Measurements from ENCODE around the gene EGFR. TPM values are rescaled to one million over a fixed set of nuclear protein-coding genes. Genes with fewer than 3 reads are reported as not detected.
A peak's percentile ranks its signal among the peaks of the same experiment; 100 is the strongest.
"Not testable (repeated sequence)": the region's sequence is repeated elsewhere in the genome, so short reads cannot be mapped to it uniquely, and the experiment has no call there.

Gene EGFR
- total RNA-seq, 1 experiment from 2014 or later = 58.2 TPM

DNA sequence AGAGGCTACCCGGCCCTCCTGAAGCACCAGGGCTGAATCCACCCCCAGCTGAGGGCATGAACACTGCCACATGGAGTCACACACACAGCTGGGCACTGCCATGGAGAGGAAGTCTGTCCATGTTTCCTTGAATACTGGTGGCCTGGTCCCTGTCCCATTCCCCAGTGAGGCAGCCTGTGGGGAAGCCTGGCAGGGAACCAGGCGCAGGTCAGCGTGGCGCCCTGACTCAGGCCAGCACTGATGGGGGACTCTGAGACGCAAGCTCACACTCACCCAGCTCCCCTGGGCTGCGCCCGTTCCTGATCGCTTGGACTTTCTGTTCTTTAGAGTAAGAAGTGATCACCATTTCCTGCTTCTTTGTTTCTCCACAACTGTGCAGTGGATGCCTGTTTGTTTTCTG, 128.3 kb downstream of the EGFR start:
- no peak for DNase-seq (ENCODE audit: low read depth)

DNA sequence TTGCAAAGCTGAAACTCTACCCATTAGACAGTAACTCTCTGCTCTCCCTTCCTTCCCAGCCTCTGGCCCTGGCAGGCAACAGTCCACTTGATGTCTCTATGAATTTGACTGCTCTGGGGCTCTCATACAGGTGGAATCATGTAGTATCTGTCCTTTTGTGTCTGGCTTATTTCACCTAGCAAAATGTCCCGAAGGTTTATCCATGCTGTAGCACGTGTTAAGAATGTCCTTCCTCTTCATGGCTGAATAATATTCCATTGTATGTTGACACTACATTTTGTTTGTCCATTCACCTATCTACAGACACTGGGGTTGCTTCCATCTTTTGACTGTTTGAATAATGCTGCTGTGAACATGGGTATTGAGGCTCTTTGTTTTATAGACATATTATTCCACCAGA, 128.9 kb downstream of the EGFR start:
- DNase-seq (ENCODE audit: low read depth) = no peak

DNA sequence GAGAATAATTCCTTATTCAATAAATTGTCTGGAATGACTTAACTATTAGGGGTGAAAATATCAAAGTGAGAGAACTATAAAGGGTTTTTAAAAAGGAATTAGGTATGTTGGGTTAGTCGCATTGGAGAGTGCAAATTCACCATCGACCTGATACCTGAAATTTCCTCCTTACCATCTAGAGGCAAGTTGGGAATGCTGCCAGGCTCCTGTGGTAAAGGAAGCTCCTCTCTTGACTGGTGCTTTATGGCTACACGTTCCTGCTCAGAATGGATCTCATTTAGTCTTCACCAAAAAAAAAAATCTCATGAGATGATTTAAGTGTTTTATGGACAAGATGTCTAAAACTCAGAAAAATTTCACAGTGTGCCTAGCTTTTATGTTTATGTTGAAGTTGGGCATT, 129.8 kb downstream of the EGFR start:
- no peak for DNase-seq (ENCODE audit: low read depth)

DNA sequence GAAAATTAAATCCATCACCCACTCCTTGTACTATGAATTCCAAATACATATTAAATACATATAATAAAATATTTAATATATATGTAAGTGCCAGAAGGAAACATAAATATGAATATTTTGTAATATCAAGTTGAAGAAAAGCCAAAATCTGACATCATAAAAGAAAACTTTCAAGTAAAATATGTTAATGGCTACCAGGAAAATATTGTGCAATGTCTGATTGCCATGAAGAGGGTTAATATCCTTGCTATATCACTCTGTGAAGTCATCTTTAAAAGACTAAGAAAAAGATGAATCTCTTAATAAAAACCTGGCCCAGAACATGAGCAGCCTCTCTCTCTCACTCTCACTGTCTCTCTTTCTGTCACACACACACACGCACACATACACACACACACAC, 130.2 kb downstream of the EGFR start:
- no peak for DNase-seq (ENCODE audit: low read depth)

DNA sequence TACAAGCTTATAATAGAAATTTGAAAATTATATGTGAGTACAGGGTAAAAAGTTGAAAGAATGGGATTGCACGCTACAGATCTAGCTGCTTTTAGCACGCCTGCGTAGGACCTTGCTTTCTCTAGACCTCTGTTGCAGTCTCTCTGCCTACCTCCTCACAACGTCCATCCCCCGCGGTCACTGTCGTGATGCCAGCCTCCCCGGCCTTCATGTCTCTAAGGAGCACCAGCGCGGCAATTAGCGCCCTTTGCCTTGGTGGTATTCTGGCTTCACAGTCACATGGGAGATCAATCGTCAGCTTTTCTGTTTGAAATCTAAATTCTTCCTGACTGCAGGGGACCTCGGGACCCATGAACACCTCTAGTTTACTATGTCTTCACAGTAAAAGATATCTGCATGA, 131.3 kb downstream of the EGFR start:
- DNase-seq (ENCODE audit: low read depth) = no peak

DNA sequence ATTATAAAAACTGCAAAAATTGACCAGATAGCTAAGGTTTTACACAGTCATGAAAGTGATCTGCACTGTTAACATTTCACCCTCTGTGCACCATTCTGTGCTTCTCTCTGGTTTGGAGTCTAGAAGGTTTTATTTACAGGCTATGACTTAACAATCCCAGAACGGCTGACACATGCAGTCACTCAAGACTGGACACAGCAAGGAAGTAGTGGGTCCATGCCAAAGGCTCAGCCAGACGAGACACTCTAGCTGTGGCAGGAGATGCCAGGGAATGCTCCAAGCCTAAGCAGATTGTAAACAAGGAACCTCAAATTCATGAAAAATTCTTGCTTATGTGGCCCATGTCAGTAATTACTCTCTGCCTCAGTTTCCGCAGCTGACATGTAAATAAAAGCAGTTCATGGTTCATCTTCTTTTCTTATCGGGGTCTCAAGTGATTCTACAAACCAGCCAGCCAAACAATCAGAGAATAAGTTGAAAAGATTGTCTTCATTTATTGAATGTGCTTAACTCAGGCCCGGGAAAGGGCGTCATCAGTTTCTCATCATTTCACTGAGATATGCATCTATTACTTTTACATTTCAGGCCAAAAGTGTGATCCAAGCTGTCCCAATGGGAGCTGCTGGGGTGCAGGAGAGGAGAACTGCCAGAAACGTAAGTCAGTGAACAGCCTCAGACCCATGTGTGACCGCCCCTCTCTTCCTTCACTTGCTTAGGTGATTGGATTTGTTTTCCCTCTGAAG, 132.1 kb downstream of the EGFR start:
- no peak for DNase-seq (ENCODE audit: low read depth)

DNA sequence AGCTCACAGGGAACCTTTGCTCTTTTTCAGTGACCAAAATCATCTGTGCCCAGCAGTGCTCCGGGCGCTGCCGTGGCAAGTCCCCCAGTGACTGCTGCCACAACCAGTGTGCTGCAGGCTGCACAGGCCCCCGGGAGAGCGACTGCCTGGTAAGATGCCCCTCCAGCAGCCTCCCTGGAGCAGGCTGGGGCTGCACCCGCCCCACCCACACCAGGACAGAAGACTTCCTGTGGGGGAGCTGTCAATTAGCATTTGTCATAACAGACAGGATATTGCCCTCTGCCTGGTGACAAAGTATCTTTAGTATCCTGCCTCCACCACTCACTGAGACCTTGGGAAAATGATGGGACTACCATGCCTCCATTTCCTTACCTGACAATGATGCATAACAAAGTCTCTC, 133.7 kb downstream of the EGFR start:
- no peak for DNase-seq (ENCODE audit: low read depth)

DNA sequence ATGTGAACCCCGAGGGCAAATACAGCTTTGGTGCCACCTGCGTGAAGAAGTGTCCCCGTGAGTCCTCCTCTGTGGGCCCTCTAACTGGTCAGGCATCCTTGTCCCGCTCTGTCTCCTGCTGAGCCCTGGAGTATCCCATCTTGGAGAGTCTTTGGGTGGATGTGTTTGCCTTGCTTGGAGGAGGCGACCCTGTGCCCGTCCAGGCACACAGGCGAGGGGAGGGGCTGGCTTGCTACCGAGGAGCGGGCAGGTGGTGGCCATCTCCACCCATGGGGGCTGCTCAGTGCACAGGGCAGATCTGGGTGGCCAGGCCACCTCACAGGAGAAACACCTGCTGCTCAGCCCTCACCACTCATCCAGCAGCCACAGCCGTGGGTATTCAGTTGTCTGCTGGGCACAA, 135.3 kb downstream of the EGFR start:
- DNase-seq (ENCODE audit: low read depth) = no peak

DNA sequence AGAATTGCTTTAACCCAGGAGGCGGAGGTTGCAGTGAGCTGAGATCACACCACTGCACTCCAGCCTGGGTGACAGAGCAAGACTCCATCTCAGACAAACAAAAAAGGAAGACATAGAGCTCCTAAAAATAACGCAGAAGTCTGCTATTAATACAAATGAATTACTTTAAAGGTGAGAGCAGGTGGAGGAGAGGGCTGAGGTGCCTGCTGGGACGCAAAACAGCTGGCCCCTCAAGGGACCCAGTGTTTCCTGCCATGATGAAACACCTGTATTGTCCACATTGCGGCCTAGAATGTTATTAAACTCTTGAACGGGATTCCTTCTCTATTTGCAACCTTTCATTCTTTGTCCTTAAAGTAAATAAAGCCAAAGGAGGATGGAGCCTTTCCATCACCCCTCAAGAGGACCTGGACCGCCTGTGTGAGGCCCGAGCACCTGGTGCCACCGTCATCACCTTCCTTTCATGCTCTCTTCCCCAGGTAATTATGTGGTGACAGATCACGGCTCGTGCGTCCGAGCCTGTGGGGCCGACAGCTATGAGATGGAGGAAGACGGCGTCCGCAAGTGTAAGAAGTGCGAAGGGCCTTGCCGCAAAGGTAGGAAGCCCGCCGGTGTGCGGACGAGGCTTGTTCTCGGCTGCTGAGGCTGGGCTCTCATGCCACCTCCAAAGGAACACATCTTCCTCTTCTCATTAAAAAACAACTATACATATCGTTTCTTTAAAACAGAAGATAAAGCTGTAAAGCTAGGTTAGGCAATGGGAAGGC, 136.7 kb downstream of the EGFR start:
- DNase-seq (ENCODE audit: low read depth) = no peak

DNA sequence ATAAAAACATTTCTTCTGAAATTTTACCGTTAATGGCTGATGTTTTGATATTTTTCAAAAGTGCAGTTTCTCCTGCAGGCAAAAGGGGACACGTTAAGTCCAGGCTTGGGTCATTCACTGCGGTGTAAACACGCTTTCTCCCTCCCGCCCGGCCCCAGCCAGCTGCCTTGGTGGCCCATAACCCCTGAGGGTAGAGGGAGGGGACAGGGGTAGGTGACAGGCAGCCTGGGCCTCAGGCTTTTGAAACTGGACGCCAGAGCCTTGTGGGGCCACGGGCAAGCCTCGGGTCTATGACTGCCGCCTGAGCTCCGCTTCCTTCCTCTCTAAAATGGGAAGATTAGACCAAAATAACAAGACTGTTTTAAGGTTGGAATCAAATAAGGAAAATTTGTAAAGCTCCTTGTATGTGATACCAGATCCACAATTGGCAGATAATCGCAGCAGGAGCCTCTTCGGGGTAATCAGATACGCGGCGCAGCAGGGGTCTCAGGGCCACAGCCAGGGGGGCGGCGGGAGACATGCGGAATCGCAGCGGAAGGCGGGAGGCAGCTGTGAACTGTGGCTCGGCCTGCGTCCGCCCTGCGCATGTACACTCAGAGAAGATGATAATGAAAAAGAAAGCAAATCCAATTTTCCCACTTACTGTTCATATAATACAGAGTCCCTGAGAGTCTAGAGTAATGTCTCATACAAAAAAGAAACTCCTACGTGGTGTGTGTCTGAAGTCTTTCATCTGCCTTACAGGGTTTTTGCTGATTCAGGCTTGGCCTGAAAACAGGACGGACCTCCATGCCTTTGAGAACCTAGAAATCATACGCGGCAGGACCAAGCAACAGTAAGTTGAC, 138.3 kb downstream of the EGFR start:
- no peak for DNase-seq (ENCODE audit: low read depth)

DNA sequence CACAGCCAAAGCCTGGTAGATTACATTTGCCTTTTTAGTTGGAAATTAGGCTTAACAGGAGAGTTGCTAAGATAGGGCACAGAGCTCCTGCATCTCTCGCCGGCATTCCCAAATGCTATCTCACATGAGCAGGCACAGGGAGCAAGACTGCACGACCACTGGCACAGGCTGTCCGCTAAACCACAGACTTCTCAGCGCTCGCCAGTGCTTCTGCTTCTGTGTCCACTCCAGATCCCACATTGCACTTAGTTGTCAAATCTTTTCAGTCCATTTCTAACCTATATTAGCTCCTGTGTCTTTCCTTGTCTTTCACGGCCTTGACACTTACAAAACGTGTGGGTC, 138.9 kb downstream of the EGFR start:
- DNase-seq (ENCODE audit: low read depth) = no peak

DNA sequence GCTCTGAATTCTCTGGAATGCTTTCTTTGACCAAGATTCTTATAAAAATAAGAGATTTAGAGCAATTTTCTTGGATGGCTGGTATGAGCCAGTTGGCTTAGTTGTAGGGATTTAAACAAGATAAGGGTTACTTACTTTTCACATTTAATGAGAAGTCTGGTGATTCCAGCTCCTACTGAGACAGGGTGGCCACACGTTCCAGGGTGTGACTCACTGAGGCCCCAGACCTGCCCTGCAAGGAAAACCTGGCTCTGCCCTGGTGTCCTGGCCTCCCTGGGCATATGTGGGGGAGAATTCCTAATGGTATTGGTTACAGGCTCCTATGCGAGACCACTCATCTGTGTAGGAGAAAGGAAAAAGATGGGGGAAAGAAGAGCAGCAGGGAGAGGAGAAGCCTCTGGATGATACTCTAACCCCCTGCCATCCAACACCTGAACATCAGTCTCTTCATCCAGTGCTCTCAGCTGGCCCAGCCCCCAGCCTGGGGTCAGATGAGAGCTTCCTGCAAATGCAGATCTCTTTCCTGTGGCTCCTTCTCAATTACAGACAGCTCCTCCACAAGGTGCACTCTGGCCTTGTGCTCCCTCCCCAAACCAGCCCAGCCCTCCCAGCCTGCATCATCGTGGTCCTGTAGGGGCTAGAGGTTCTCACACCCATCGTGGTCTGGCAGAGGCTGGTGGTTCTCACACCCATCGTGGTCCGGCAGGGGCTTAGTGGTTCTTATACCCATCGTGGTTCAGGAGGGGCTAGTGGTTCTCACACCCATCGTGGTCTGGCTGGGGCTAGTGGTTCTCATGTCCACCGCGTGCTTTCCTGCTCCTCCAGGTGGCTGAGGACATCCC, 139.9 kb downstream of the EGFR start:
- DNase-seq (ENCODE audit: low read depth) = peak; percentile 70

DNA sequence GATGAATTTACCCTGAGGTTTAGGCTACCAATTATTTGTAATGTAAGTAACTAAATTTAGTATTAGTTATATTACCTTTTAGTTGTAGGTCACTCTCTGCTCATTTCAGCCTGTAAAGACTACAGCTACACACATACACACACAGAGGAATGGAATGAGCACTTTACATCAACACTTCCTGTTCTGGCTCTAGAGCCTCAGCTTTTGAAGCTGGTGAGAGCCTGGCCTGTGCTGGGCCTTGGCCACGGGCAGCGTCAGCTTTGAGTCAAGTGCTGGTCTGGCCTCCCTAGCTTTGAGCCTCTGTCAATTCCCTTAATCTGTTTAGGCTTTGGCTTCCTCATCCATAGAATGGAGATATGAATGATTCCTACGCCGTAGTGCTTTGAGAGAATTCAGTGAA, 141.7 kb downstream of the EGFR start:
- DNase-seq (ENCODE audit: low read depth) = no peak

DNA sequence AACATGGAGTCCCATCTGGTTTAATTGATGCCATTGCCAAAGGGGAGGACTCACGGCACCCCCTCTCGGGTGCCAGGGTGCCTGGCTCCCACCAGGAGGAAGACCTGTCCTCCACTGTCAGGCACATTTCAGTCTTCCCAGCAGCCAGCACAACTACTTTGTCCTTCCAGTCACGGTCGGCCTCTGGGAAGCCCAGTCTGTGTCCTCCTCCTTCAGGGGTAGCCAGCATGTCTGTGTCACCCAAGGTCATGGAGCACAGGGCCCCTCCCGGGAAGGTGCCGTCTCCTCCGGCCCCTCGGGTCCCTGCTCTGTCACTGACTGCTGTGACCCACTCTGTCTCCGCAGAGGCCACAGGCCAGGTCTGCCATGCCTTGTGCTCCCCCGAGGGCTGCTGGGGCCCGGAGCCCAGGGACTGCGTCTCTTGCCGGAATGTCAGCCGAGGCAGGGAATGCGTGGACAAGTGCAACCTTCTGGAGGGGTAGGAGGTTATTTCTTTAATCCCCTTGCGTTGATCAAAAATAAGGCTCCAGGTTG, 142.4 kb downstream of the EGFR start:
- no peak for DNase-seq (ENCODE audit: low read depth)

DNA sequence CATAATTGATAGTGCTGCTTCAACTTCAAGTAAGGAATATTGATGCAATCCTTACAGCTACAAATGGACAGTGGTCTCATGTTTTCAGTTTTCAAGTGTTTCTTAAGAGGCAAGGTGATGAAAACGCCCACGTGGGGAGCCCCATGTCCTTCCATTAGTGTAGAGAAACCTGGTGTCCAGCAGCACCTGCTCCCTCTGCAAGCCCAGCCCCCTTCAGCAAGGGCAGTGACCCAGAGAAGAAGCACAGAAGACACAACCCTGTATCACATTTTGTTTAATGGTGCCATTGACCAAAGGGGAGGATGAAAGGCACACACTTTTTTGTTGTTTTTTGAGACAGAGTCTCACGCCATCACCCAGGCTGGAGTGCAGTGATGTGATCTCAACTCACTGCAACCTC, 143.7 kb downstream of the EGFR start:
- DNase-seq (ENCODE audit: low read depth) = no peak

DNA sequence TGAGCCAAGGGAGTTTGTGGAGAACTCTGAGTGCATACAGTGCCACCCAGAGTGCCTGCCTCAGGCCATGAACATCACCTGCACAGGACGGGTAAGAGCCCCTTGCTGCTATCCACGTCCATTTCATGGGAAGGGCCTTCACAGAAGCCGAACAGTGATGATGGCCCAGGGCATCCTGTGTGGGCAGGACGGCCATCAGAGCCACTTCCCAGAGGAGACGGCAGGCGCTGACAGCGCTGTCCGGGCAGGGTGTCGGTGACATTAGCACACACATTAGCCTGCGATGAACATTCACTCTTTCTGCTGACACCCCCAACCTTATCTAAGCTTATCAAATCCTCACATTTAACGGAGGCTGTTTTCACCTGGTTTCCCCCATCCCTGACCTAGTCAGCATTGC, 144.9 kb downstream of the EGFR start:
- DNase-seq (ENCODE audit: low read depth) = no peak

DNA sequence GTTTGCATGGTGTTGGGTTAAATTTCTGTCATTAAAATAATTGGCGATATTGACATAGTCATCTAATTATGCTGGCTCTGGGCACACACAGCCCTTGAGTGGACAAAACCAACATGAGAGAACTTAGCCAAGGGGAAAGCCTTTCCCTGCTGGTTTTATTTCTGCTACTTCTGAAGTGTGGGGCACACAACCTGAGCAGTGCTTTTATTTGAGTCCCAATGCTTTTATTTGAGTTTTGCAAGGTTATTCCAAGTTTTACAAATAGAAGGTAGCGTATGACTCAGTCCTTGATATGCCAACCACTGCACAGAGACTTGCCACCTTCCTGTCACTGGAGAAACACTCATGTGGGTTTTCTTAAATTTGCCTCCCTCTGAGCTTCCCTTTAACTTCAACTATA, 145.7 kb downstream of the EGFR start:
- no peak for DNase-seq (ENCODE audit: low read depth)

DNA sequence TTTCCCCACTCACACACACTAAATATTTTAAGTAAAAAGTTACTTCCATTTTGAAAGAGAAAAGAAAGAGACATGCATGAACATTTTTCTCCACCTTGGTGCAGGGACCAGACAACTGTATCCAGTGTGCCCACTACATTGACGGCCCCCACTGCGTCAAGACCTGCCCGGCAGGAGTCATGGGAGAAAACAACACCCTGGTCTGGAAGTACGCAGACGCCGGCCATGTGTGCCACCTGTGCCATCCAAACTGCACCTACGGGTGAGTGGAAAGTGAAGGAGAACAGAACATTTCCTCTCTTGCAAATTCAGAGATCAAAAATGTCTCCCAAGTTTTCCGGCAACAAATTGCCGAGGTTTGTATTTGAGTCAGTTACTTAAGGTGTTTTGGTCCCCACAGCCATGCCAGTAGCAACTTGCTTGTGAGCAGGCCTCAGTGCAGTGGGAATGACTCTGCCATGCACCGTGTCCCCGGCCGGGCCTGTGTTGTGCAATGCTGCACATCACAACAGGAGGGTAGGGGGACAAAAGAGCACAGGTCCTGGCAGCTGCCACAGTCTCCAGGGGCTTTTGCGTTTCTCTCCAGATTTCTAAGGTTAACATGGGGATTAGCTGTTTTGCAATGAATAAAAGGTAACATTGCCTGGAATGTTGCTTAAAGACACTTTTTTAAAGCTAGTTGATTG, 146.5 kb downstream of the EGFR start:
- DNase-seq (ENCODE audit: low read depth) = no peak

DNA sequence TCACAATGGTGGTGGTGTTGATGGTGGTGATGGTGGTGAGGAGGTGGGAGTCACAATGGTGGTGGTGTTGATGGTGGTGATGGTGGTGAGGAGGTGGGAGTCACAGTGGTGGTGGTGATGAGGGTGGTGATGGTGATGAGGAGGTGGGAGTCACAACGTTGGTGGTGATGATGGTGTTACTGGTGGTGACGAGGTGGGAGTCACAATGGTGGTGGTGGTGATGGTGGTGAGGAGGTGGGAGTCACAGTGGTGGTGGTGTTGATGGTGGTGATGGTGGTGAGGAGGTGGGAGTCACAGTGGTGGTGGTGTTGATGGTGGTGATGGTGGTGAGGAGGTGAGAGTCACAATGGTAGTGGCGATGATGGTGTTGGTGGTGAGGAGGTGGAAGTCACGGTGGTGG, 148.5 kb downstream of the EGFR start:
- DNase-seq (ENCODE audit: low read depth) = not testable (repeated sequence)

DNA sequence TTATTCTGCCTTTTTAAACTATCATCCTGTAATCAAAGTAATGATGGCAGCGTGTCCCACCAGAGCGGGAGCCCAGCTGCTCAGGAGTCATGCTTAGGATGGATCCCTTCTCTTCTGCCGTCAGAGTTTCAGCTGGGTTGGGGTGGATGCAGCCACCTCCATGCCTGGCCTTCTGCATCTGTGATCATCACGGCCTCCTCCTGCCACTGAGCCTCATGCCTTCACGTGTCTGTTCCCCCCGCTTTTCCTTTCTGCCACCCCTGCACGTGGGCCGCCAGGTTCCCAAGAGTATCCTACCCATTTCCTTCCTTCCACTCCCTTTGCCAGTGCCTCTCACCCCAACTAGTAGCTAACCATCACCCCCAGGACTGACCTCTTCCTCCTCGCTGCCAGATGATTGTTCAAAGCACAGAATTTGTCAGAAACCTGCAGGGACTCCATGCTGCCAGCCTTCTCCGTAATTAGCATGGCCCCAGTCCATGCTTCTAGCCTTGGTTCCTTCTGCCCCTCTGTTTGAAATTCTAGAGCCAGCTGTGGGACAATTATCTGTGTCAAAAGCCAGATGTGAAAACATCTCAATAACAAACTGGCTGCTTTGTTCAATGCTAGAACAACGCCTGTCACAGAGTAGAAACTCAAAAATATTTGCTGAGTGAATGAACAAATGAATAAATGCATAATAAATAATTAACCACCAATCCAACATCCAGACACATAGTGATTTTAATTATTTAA, 151.7 kb downstream of the EGFR start:
- no peak for DNase-seq (ENCODE audit: low read depth)
